ENCODE data around the gene PRPF8. TPM values are rescaled to one million over a fixed set of nuclear protein-coding genes. Genes with fewer than 3 reads are reported as not detected.

The PRPF8 gene
- total RNA-seq, 1 donor from 2014 or later = 449 TPM

DNA sequence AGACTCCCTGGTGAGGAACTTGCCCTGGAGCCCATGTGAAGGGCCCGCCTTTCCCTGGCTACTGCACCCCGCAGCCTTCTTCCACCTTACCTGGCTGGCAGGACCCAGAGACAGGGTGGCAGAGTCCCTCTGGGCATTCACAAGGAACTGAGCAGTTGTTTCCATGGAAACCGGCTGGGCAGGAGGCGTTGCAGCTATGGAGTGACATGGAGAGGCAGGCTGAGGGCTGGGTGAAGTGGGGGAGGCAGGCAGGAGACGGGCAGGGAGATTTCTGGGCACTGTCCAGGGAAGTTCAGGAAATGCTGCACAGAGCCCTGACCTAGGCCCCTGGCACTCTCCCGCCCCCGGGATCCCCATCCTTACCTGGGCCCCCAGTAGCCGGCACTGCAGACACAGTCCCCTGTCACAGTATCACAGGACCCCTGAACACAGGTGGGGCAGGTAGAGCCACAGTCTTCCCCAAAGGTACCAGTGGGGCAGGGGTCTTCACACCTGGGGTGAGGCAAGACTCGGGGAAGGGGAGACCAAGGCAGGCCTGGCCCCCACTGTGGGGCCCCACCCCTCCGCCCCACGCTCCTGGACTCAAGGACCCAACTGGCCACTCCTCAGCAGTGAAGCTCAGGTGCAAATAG, 45.0 kb downstream of the PRPF8 start:
- DNase-seq (ENCODE audit: low read depth, low spot score) = no peak
- Mint-ChIP-seq H3K9me3 (no peaks in the 10 kb centered on the region), H3K4me3 (no peak overlapping the region), H3K27ac (ENCODE audit: unreplicated experiment) (no peak overlapping the region), H3K27me3 (ENCODE audit: low read depth) (peaks cover 21% of the 10 kb centered on the region), H3K4me1 (peaks cover 31% of the 10 kb centered on the region), H3K36me3 (ENCODE audit: low read depth) (no peaks in the 10 kb centered on the region)
- TF ChIP-seq CTCF (conservative IDR thresholded peaks at IDR 0.05) = no peak

DNA sequence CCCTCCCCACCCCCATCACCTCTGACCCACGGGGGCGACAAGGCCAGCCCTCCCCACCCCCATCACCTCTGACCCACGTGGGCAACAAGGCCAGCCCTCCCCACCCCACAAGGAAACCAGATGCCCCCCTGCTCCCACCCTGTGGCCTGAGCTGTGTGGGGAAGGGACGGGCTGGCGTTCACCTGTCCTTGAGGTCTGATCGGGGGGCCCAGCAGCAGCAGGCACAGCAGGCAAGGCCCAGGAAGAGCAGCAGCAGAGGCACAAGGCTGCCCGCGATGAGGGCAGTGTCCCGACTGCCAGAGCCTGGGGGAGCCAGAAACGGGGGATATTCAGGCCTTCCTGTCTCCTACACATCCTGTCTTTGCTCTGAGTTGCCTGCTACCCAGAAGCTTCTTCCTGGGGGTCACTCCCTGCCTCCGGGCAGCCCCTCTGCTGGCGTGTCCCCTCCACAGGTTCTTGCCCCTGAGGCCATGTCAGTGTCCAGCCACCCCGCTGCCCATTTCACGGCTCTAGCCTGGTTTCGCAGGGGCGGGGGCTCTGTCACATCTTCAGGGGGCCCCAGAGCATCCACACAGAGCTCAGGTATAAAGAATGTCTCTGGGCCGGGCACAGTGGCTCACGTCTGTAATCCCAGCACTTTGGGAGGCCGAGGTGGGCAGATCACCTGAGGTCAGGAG, 45.9 kb downstream of the PRPF8 start:
- no peaks in the 10 kb centered on the region for H3K9me3 Mint-ChIP-seq
- no peak for TF ChIP-seq CTCF (conservative IDR thresholded peaks at IDR 0.05)
- peaks cover 26% of the 10 kb centered on the region for H3K4me1 Mint-ChIP-seq
- DNase-seq (ENCODE audit: low read depth, low spot score) = no peak
- H3K36me3 Mint-ChIP-seq (ENCODE audit: low read depth) = no peaks in the 10 kb centered on the region
- H3K27ac Mint-ChIP-seq (ENCODE audit: unreplicated experiment) = no peak overlapping the region
- H3K4me3 Mint-ChIP-seq = no peak overlapping the region
- H3K27me3 Mint-ChIP-seq (ENCODE audit: low read depth) = peaks cover 13% of the 10 kb centered on the region

- Mint-ChIP-seq H3K27ac (ENCODE audit: unreplicated experiment) (peak overlapping the region; percentile 96), H3K4me3 (peak overlapping the region; percentile 34), H3K36me3 (ENCODE audit: low read depth) (no peaks in the 10 kb centered on the region), H3K4me1 (peaks cover 26% of the 10 kb centered on the region), H3K9me3 (no peaks in the 10 kb centered on the region), H3K27me3 (ENCODE audit: low read depth) (peaks cover 13% of the 10 kb centered on the region)
- TF ChIP-seq CTCF (conservative IDR thresholded peaks at IDR 0.05) = no peak
- DNase-seq (ENCODE audit: low read depth, low spot score) = no peak
These were observed 46.5 kb downstream of the PRPF8 start for GRCh38 chr17:1638171-1638590.

DNA sequence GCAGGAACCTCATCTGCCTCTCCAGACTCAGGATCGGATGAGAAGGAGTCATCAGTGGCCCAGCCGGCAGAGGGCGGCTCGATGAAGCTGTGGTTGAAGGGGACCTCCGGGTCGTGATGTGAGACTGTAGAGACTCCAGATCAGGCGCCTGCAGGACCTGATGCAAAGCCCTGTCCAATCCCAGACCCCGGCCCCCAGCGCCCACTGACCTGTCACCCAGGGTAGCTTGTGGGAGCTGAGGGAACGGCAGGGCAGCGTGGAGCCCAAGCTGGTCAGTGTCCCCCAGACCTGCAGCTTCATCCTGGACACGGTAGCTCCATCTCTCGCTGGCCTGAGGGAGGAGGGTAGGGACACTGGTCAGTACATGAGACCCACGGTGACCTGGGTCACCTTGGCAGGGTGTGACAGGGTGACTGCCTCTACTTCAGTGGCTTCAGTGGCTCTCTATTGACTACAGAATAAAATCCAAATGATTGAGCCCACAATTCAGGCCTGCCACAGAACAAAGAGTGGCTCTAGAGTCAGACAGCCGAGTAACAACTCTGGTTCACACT, 47.9 kb downstream of the PRPF8 start:
- Mint-ChIP-seq H3K36me3 (ENCODE audit: low read depth) (no peaks in the 10 kb centered on the region), H3K4me3 (peak overlapping the region; percentile 51), H3K9me3 (no peaks in the 10 kb centered on the region), H3K27me3 (ENCODE audit: low read depth) (peaks cover 11% of the 10 kb centered on the region), H3K27ac (ENCODE audit: unreplicated experiment) (no peak overlapping the region), H3K4me1 (peaks cover 26% of the 10 kb centered on the region)
- no peak for DNase-seq (ENCODE audit: low read depth, low spot score)
- no peak for TF ChIP-seq CTCF (conservative IDR thresholded peaks at IDR 0.05)

DNA sequence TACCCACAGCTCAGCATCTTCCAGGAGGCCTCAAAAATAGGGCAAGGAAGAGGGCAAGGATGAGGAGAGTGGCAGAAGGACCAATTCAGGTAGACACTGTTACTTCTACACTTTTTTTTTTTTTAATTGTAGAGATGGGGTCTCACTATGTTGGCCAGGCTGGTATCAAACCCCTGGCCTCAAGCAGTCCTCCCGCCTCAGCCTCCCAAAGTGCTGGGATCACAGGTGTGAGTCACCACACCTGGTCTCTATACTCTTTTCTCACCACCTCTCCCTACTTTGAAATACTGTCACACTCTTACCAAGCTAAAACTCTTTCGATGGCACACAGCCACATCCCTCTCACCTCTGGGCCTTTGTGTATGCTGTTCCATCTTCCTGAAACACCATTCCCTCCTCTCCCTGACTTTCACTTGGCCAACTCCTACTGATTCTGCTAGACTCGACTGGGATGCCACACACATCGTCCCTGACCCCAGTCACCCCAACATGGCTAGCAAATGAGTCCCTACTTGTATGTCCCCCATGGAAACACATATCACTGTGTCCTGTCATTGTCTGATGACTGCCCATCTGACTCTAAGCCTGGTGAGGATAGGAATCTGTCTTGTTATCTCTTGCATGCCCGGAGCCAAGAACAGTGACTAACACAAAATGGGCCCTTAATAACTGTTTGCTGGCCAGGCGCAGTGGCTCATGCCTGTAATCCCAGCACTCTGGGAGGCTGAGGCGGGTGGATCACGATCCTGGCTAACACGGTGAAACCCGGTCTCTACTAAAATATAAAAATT, 48.8 kb downstream of the PRPF8 start:
- TF ChIP-seq CTCF (conservative IDR thresholded peaks at IDR 0.05) = no peak
- Mint-ChIP-seq H3K4me1 (peaks cover 20% of the 10 kb centered on the region), H3K27me3 (ENCODE audit: low read depth) (peaks cover 14% of the 10 kb centered on the region), H3K36me3 (ENCODE audit: low read depth) (no peaks in the 10 kb centered on the region), H3K27ac (ENCODE audit: unreplicated experiment) (no peak overlapping the region), H3K9me3 (no peaks in the 10 kb centered on the region), H3K4me3 (no peak overlapping the region)
- DNase-seq (ENCODE audit: low read depth, low spot score) = no peak
